Left cardiac atrium (tissue), 4 donors: ENCODE data around the gene RNF151. TPM values are rescaled to one million over a fixed set of nuclear protein-coding genes. Genes with fewer than 3 reads are reported as not detected.
"Not testable (repeated sequence)": the region's sequence is repeated elsewhere in the genome, so short reads cannot be mapped to it uniquely, and the experiment has no call there.

ENCODE experiments used
- ATAC-seq, 2 donors: fragments of 200-7000 bp; cut with Tn5 transposase; one replicate each; pipeline ENCODE4 v1.9.1; 2020; ENCODE audit warnings: mild to moderate bottlenecking in 2 of 2, moderate library complexity in 2 of 2
- DNase-seq: peaks from one replicate; pipeline ENCODE4 v3.0.0-alpha.2; 2020
- intact Hi-C, 2 donors: fragments of 100-400 bp; cut with DNase I; formaldehyde crosslinking; loops; one replicate each; pipeline versions ENCODE4 v1.14.1 to v1.15.1; 2022 to 2023
- total RNA-seq, 2 donors: library from RNA; stranded (reverse); fragmentation: NEBNext Ultra II Directional; extraction: Animal tissue kit (Norgen Biotek cat#: 25700); gene quantifications; one replicate each; pipeline ENCODE4 v1.2.1, GENCODE V29; 2021
- donor health status: DM: no; HTN: yes; CAD: no.
- donor health status: DM: no; HTN: yes; CAD: no; lungs with severe emphysema.
- donor health status: DM: yes; HTN: yes; CAD: no.
- donor health status: Dilated cardiomyopathy.

Gene RNF151
- total RNA-seq, 2 donors from 2014 or later: not detected

GRCh38 chr16:2001035-2001434 is 34.4 kb downstream of the RNF151 start:
- intact Hi-C loops: no loop called here
- ATAC-seq: no peak
- DNase-seq: no peak

DNA sequence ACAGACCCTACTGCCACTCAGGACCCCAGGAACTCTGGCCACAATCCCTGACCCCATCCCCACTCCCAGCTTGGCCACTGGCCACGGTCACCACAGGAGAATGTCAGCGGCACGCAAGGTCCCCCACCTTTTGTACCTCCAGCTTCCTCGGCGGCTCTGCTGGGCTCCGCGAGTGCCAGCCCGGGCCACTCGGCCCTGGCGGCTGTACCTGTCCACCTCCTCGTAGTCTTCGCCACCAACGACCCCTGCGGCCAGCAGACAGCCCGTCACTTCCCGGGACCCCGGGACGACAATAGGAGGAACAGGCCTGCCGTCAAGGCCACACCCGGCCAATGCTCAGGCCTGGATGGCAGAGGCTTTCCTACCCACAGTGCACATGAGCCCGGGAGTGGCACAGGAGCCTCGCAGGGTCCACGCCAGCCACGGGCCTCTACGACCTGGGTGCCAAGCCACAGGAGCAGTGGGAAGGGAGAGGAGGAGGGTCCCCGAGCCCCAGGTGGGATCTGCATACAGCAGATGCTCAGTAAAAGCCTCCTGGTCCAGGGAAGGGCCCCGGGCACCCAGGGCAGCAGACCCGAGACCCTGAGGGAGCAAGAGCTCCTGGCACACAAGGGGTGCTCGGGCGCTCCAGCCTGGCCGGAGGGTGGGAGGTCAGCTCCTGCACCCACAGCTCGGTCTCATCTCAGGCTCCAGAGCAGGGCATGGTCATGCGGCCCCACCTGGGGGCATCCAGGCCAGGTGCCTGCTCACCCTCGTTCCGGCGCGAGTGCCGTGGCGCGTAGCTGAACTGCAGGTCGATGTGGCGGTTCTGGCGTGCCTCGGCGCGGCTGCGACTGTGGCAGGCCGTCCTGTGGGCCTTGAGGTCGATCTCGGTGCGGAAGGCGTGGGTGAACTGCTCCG is 35.0 kb downstream of the RNF151 start:
- no peak for ATAC-seq
- intact Hi-C loops: no loop called here
- no peak for DNase-seq

DNA sequence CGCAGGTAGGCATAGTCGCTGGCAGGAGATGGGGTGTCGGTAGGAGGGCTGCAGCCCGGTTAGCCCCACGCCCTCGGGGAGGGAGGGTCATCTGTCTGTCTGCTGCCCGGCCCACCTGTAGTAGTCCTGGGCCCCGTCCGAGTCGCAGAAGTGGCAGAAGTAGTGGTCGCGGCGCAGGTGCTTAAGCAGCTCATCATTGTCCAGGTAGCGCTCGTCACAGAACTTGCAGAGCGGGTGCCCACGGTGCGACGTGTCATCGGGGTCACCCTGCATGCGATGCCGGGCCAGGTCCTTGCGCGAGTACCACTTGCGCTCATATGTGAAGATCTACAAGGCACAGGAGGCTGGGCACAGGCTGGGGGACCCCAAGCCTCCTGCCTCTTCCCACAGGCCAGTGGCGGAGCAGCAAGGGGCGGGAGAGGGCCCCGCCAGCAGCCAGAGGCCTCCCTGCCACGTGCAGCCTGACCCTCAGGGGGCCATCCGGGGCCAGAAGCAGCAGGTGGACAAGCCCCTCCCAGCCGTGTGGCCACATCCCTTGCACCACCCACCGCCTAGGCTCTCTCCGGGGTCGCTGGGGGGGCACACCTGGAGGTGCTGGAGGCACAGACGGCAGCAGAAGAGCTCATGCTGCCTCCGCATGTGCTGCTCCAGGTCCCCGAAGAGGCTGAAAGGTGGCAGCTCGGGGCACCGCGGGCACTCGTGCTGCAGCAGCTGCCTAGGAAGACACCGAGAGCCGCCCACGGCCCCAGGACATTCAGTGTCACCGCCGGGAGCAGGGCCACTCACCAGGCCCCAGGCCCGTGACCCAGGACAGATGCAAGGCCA is 36.0 kb downstream of the RNF151 start:
- ATAC-seq (no peak), DNase-seq (peak; percentile 21)
- intact Hi-C loops: no loop called here

GRCh38 chr16:2003231-2003826 is 36.7 kb downstream of the RNF151 start:
- intact Hi-C loops: no loop called here
- ATAC-seq (no peak), DNase-seq (no peak)

DNA sequence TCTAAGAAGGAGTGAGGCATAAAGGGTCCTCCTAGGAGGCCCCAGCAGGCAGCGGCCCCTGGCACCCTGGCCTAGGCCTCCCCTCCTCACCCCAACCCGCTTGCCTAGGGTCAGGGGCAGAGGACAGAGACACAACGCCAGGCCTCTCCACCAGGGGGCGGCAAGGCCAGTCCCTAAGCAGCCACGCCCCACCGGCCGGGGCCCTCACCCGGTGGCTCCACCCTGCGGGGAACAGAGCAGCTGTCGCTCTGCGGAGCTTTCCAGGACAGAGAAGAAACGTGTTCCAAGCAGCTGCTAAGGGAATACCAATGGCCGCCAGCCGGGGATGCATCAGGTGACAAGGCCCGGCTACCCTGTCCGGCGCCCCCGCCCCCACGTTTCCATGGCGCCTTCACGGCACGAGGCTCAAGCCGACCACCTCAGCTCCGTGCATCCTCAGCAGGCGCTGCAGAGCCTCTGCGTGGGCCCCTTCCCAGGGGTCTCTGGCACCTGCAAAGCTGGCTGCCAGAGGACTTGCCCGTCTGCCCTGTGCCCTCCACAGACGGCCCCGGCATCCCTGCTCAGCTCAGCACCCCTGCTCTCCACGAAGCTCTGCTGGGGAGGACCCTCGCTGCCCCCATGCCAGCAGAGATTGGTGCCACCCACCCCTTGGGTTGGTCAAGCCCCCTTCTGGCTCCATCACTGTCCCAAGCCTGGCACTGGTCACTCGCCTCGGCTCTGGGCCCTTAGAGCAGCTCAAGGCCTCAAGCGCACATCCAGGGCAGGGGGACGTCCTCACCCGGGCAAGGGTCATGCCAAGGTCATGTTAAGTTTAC is 37.4 kb downstream of the RNF151 start:
- intact Hi-C loops: no loop called here

GRCh38 chr16:2004795-2005517 is 38.3 kb downstream of the RNF151 start:
- DNase-seq (no peak), ATAC-seq (no peak)
- intact Hi-C loops: no loop called here

More for the DNA sequence above, 37.4 kb downstream of the RNF151 start:
- ATAC-seq: peak; percentile 73 to 74
- peak; percentile 92 for DNase-seq

GRCh38 chr16:2005646-2006045 is 39.0 kb downstream of the RNF151 start:
- DNase-seq: no peak
- no peak for ATAC-seq
- intact Hi-C loops: no loop called here

DNA sequence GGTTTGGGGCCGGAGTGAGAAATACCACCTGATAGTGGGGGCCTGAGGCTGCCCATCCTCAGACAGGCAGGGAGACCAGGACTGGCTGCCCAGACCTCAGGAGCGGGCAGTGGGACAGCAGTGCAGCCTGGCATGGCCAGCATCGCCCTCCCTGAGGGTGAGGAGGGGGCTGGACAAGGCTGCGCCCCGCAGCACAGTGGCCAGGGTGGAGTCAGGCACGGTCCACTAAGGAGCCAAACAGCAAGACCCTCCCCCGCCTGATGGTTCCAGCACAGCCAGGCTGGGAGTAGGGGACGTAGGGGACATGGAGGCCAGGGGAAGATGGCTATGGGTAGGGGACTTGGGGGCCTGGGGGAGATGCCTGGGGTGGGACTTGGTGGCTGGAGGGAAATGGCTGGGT is 39.7 kb downstream of the RNF151 start:
- ATAC-seq (no peak), DNase-seq (no peak)
- intact Hi-C loops: no loop called here

- intact Hi-C loops: no loop called here
- ATAC-seq (no peak), DNase-seq (no peak)
Observed at GRCh38 chr16:2007081-2007836, 40.6 kb downstream of the RNF151 start.

DNA sequence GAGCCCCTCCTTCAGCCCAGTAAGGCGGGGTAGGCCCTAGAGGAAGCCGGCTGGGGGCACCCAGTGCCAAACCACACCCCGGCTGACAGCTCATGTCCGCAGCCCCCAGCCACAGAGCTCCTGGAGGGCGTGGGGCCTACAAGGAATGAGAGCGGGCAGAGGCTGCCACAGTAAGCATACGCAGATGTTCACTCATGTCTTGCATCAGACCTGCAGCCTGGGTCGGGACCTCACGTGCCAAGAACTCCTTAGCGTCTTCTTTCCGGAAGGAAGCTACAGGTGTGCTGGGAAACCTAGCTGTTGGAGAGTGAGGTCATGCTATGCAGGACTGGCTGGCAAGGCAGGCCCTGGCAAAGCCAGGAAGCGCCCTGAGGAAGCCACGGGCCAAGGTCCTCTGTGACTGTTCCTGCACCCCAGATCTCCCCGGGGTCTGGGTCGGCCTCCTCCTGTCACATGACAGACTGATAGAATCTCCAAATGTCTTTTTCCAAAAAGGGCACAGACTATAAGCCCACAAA is 41.4 kb downstream of the RNF151 start:
- peak in 1 of 2 donors; percentile 60 for ATAC-seq
- intact Hi-C loops: no loop called here
- DNase-seq: peak; percentile 68

GRCh38 chr16:2008631-2009163 is 42.0 kb downstream of the RNF151 start:
- DNase-seq (no peak), ATAC-seq (peak; percentile 2 to 3)
- intact Hi-C loops: no loop called here

DNA sequence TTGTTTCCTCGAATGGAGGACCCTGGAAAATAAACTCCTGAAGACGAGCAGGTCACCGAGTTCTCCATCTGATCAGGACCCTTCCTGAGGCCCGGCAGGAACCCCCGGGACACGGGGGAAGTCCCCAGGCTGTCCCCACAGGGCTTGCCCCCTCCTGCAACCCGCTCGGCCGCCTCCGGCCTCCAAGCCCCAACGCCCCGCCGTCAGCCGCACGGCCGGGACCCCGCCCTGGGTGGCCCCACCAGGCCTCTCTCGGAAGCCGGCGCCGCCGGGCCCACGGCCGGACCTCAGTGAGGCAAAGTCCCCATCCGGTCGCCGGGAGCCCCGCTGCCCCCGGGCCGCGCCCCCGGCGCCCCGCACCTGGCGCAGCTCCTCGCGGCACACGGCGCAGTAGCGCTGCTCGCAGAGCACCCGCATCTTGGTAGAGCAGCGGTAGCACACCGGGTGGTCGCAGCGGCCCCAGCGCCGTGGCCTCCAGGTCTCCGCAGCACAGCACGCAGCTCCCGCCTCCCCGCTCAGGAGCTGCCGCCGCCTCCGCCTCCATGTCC is 42.6 kb downstream of the RNF151 start:
- peak; percentile 3 to 6 for ATAC-seq
- intact Hi-C loops: no loop called here
- DNase-seq: no peak

DNA sequence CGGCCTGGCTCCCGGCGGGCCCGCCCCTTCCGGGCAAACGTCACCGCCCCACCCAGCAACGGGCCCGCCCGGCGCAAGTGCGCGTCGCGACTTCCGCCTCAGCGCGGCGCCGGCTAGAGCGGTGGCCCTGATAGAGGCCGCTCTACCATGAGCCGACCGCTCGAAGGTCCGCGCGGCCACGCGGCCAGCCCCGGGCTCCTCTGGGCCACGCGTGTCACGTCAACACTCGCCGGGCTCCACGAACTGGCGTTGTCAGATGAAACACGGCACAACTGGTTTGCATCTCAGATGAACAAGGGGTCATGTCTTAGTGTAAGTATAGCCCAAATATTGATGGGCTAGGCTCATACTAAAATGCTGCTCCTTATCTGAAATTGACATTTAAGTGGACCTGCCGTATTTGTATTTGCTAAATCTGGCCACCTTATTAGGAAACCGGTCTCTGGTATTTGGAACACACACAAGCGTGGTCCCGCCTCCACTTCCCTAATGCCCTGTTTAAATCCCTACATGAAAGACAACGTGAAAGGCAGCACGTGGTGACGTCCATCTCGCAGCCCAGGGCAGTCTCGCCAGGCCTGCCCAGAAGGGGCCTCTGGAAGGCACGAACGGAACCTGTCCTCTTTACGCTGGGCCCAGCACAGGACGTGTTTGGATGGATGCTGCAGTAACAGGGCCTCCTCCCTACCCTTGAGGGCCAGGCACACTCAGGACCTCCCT is 43.3 kb downstream of the RNF151 start, which contains the start of gene ZNF598:
TSS of gene ZNF598 (minus strand) at position 31 of the 720 bp plus-strand sequence.
- DNase-seq: peak; percentile 90
- intact Hi-C loops: no loop called here

DNA sequence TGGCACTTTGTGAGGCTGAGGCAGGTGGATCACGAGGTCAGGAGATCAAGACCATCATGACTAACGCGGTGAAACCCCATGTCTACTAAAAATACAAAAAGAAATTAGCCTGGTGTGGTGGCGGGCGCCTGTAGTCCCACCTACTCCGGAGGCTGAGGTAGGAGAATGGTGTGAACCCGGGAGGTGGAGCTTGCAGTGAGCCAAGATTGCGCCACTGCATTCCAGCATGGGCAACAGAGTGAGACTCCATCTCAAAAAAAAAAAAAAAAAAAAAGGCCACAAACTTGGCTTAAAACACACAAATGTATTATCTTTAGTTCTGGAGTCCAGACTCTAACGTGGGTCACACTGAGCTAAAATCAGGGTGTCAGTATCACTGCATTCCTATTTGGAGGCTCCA is 45.1 kb downstream of the RNF151 start:
- DNase-seq, intact Hi-C loops, ATAC-seq: not testable (repeated sequence)

More for the DNA sequence above, 43.3 kb downstream of the RNF151 start, which contains the start of gene ZNF598:
- peak; percentile 93 to 96 for ATAC-seq

- ATAC-seq: no peak
- intact Hi-C loops: no loop called here
Observed at GRCh38 chr16:2013527-2013926, 46.9 kb downstream of the RNF151 start.

More at GRCh38 chr16:2013527-2013926, 46.9 kb downstream of the RNF151 start:
- DNase-seq: peak; percentile 17
